Measurements from ENCODE around the gene LRRK1. TPM values are rescaled to one million over a fixed set of nuclear protein-coding genes. Genes with fewer than 3 reads are reported as not detected.

The LRRK1 gene
- total and polyA plus RNA-seq, 2 of the 4 experiments (the other 2 are of a cell fraction) = 3.0 to 5.8 TPM

DNA sequence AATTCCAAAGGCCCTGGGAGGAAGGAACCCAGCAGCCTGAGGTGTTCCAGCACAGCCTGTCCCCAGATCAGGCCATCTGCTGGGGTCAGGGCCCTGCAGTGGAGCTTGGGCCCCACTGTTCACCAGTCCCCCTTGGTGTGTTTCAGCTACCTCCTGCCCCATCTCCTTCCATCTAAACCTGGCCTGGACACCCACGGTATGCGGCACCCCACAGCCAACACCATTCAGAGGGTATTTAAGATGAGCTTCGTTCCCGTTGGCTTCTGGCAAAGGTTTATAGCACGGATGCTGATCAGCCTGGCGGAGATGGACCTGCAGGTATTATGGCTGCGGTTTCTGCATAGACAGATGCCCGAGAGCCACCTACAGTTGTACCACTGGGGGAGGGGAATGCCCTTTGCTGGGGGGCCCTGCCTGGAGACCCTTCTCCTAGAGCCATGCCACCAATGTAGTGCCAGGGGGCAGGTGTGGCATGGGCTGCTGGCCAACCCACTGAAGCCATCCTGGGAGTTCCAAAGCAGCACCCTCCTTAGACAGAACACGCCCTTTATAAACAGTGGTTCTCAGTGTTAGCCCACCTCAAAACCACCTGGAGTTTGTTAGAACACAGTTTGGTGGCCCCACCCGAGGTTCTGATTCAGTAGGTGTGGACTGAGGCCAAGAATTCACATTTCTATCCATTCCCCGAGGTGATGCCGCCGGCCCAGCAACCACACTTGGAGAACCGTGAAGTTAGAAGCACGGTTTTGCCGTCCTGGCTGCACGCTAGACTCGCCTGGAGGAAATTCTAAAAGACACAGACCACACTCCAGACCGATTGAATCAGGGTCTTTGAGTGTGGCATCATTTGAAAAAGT is 126.9 kb downstream of the LRRK1 start (continued):
- TF ChIP-seq, protein P1, sequence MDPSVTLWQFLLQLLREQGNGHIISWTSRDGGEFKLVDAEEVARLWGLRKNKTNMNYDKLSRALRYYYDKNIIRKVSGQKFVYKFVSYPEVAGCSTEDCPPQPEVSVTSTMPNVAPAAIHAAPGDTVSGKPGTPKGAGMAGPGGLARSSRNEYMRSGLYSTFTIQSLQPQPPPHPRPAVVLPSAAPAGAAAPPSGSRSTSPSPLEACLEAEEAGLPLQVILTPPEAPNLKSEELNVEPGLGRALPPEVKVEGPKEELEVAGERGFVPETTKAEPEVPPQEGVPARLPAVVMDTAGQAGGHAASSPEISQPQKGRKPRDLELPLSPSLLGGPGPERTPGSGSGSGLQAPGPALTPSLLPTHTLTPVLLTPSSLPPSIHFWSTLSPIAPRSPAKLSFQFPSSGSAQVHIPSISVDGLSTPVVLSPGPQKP (IDR thresholded peaks at IDR 0.05; ENCODE audit: borderline replicate concordance, low read depth, low read length) = no peak

DNA sequence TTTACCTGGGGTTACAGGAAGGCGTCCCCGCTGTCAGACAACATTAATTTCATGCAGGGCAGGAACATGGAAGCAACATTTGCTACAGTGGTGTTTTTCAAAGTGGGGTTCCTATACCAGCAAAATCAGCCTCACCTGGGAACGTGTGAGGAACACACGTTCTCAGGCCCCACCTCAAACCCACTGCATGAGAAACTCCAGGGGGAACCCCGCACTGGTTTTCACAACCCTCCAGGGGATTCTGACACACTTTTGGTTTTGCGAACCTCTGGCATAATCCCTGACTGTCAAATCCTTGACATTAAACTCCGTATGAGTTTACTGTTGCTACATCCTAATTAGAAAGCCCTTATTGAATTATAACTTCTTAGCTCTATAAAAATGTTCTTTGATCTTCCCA is 127.7 kb downstream of the LRRK1 start:
- no peaks in the 10 kb centered on the region; the same call in 1 of the 2 replicates for H3K9me1 ChIP-seq (ENCODE audit: insufficient read depth, low read length)
- H4K8ac ChIP-seq (ENCODE audit: low read depth in 2 of 2, low read length in 2 of 2) = no peak overlapping the region
- ChIA-PET POLR2A (ENCODE audit: unreplicated experiment) (no interaction called here), CTCF (interaction anchor here (0.6 kb wide), 1 partner anchor 150 kb away, joined by 3 read pairs; no protein-coding TSS in a partner anchor)
- no peaks in the 10 kb centered on the region for H4K20me1 ChIP-seq (ENCODE audit: insufficient read depth, low read length)
- peaks cover 9% of the 10 kb centered on the region; the same call in 1 of the 2 replicates for H3K4me1 ChIP-seq (ENCODE audit: control insufficient read depth, insufficient read depth, low read length)
- H3K27me3 ChIP-seq (ENCODE audit: control insufficient read depth, insufficient read depth, low read length) = no peaks in the 10 kb centered on the region
- in situ Hi-C loops (cut with MboI; ENCODE audit: low sequenced_read_pairs) (no loop called here), dilution Hi-C loops (cut with HindIII; ENCODE audit: low sequenced_read_pairs, unreplicated experiment) (no loop called here), intact Hi-C loops (cut with micrococcal nuclease) (no loop called here)
- no TSS peak for BruUV-seq (replicated peaks)
- H2BK20ac ChIP-seq (ENCODE audit: low read depth, low read length) = no peak overlapping the region
- no peak overlapping the region for H2BK5ac ChIP-seq (ENCODE audit: low read depth, low read length, poor library complexity, severe bottlenecking)
- no peak overlapping the region for H3K4me2 ChIP-seq (ENCODE audit: low read depth, low read length)
- H3K56ac ChIP-seq (ENCODE audit: extremely low read depth, insufficient read depth, low read length) = no peak overlapping the region
- no peak overlapping the region for H4K5ac ChIP-seq (ENCODE audit: low read depth, low read length)
- H3K9ac ChIP-seq (ENCODE audit: low read depth, low read length) = no peak overlapping the region
- H3K23ac ChIP-seq (ENCODE audit: low read depth, low read length) = no peak overlapping the region
- H3K79me1 ChIP-seq (ENCODE audit: low read depth in 1 of 2, low read length in 2 of 2) = no peaks in the 10 kb centered on the region
- no peaks in the 10 kb centered on the region for H3K9me3 ChIP-seq (ENCODE audit: control insufficient read depth, insufficient read depth, low read length)
- H2AFZ ChIP-seq (replicated peaks; ENCODE audit: low read length, poor library complexity) = no peak overlapping the region
- H3K36me3 ChIP-seq (ENCODE audit: control insufficient read depth, insufficient read depth, low read length) = peaks cover 19% of the 10 kb centered on the region; the same call in 1 of the 2 replicates
- no peak overlapping the region for H3K18ac ChIP-seq (ENCODE audit: low read depth, low read length)
- H2BK15ac ChIP-seq (ENCODE audit: low read depth, low read length) = no peak overlapping the region
- DNase-seq (no peak), ATAC-seq (ENCODE audit: low read depth) (no peak)
- H2BK120ac ChIP-seq (ENCODE audit: low read depth, low read length) = no peak overlapping the region
- no peak overlapping the region for H3K4ac ChIP-seq (ENCODE audit: low read depth, low read length)
- H3K4me3 ChIP-seq (ENCODE audit: insufficient read depth, low read depth, low read length) = no peak overlapping the region
- no peak overlapping the region for H4K91ac ChIP-seq (ENCODE audit: insufficient read depth, low read depth, low read length)
- H3K14ac ChIP-seq (replicated peaks; ENCODE audit: low read depth, low read length) = no peak overlapping the region
- no peak overlapping the region for H2AK5ac ChIP-seq (ENCODE audit: low read depth, low read length)
- no peak overlapping the region for H3K27ac ChIP-seq (ENCODE audit: insufficient read depth, low read length)
- no peak overlapping the region for H2AK9ac ChIP-seq (replicated peaks; ENCODE audit: low read depth, low read length, poor library complexity)
- WGBS, 2 experiments (ENCODE audit: extremely low coverage in 2 of 2, insufficient read length in 1 of 2) = 17% methylated on average over 1 of the region's 7 CpGs; no CpG with 5 or more reads in 1 of the 2 experiments
- no peak for TF ChIP-seq CHD1 (IDR thresholded peaks at IDR 0.05; ENCODE audit: low read depth, low read length)
- TF ChIP-seq POLR2A (IDR thresholded peaks at IDR 0.05; ENCODE audit: low read depth, low read length) = no peak
- TF ChIP-seq, protein P2, sequence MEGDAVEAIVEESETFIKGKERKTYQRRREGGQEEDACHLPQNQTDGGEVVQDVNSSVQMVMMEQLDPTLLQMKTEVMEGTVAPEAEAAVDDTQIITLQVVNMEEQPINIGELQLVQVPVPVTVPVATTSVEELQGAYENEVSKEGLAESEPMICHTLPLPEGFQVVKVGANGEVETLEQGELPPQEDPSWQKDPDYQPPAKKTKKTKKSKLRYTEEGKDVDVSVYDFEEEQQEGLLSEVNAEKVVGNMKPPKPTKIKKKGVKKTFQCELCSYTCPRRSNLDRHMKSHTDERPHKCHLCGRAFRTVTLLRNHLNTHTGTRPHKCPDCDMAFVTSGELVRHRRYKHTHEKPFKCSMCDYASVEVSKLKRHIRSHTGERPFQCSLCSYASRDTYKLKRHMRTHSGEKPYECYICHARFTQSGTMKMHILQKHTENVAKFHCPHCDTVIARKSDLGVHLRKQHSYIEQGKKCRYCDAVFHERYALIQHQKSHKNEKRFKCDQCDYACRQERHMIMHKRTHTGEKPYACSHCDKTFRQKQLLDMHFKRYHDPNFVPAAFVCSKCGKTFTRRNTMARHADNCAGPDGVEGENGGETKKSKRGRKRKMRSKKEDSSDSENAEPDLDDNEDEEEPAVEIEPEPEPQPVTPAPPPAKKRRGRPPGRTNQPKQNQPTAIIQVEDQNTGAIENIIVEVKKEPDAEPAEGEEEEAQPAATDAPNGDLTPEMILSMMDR (conservative IDR thresholded peaks at IDR 0.05; ENCODE audit: low read depth, low read length) = no peak
- TF ChIP-seq, protein P1 (IDR thresholded peaks at IDR 0.05; ENCODE audit: borderline replicate concordance, low read depth, low read length) = no peak
- TF ChIP-seq FOS (IDR thresholded peaks at IDR 0.05; ENCODE audit: low read depth, low read length) = no peak
- no peak for TF ChIP-seq SMC3 (IDR thresholded peaks at IDR 0.05; ENCODE audit: low read depth, low read length)
- no peak for TF ChIP-seq RAD21 (IDR thresholded peaks at IDR 0.05; ENCODE audit: low read length)
- no peak for TF ChIP-seq NFE2L2 (IDR thresholded peaks at IDR 0.05; ENCODE audit: low read depth, low read length)
- TF ChIP-seq MAFK (IDR thresholded peaks at IDR 0.05; ENCODE audit: low read depth, low read length) = no peak
- no peak for TF ChIP-seq RFX5 (IDR thresholded peaks at IDR 0.05; ENCODE audit: low read depth, low read length)
- no peak for TF ChIP-seq MXI1 (IDR thresholded peaks at IDR 0.05; ENCODE audit: borderline replicate concordance, low read depth, low read length)
